ENCODE data around the gene HYAL4.
"Not testable (repeated sequence)": the region's sequence is repeated elsewhere in the genome, so short reads cannot be mapped to it uniquely, and the experiment has no call there.

Gene HYAL4

DNA sequence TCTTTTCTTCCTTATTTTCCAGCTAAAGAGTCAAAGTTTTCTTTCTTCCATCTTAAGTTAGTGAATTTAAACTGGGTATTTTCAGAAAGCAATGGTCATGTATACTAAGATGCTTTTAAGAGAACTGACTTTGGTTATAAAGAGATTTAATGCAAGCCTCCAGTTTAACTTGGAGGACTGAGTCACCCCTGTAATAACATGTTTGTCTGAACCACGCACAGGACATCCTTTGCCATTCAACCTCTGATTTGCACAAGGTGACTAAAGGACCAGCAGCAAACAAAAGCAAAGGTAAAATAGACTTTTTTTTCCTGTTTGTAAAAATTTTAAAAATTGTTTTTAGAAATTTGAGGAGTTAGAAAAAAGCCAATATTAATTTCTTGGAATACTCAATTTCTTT lies 2.9 kb downstream of the HYAL4 start:
- DNase-seq = no peak

DNA sequence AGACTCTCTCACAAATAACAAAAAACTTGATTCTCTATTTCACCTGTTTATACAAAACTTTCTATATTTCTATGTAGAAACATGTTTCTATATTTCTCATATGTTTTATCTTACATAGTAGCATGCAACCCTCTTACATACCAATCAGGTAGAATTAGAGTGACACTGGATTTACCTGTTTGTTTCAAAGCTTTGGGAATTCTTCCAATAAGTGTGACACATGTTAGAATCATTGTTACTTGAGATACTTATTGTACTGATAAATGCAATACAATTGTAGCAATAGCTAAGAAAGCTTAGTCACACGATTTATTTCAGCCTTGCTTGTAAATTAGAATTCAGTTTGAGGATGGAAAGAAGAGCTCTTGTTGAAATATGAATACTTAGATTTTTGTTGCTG lies 4.9 kb downstream of the HYAL4 start:
- DNase-seq = no peak

DNA sequence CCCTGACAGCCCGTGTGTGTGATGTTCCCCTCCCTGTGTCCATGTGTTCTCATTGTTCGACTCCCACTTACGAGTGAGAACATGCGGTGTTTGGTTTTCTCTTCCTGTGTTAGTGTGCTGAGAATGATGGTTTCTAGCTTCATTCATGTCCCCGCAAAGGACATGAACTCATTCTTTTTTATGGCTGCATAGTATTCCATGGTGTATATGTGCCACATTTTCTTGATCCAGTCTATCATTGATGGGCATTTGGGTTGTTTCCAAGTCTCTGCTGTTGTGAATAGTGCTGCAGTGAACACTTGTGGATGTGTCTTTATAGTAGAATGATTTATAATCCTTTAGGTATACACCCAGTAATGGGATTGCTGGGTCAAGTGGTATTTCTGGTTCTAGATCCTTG lies 6.4 kb downstream of the HYAL4 start:
- DNase-seq = not testable (repeated sequence)

DNA sequence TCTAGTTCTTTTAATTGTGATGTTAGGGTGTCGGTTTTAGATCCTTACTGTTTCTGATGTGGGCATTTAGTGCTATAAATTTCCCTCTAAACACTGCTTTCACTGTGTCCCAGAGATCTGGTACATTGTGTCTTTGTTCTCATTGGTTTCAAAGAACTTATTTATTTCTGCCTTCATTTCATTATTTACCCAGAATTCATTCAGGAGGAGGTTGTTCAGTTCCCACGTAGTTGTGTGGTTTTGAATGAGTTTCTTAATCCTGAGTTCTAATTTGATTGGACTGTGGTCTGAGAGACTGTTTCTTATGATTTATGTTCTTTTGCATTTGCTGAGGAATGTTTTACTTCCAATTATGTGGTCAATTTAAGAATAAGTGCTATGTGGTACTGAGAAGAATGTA lies 9.3 kb downstream of the HYAL4 start:
- DNase-seq = not testable (repeated sequence)

DNA sequence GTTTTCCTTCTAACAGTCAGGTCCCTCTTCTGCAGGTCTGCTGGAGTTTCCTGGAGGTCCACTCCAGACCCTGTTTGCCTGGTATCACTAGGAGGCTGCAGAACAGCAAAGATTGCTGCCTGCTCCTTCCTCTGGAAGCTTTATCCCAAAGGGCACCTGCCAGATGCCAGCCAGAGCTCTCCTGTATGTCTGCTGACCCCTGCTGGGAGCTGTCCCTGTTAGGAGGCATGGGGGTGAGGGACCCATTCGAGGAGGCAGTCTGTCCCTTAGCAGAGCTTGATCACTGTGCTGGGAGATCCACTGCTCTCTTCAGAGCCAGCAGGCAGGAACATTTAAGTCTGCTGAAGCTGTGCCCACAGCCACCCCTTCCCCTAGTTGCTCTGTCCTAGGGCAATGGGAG lies 11.5 kb downstream of the HYAL4 start:
- DNase-seq = not testable (repeated sequence)

DNA sequence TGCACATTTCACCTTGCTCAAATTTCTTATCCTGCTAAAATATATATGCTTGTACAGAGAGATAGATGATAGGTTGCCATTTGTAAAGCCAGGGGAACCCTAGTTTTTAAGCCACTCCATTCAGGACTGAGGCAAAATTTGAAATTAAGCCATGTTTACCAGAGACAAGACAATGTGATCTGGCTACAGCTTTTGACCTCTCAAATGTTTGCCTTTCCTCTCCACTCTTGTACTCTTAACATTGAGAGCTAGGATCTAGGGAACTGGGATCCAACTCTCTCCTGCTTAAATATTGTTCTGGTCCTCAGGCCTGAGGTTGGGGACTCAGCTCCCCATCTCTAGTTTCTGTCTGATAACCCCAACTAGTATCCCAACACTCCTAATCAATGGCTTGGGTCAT lies 15.9 kb downstream of the HYAL4 start:
- DNase-seq = no peak

DNA sequence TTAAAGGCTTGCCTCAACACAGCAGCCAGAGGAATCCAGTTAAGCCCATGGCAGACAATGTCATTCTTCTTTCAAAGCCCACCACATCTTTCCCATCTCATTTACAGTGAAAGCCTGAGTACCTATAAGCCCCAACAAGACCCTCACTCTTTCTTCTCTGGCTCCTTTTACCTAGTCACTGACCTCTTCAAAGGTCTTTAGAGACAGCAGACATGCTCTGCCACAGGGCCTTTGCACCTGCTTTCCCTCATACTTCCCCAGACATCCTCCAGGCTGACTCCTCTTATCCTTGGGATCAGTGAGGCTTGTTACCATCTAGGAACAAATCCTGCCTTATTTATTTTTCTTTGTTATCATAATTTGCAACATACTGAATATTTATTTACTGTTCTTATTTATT lies 17.8 kb downstream of the HYAL4 start:
- no peak for DNase-seq

DNA sequence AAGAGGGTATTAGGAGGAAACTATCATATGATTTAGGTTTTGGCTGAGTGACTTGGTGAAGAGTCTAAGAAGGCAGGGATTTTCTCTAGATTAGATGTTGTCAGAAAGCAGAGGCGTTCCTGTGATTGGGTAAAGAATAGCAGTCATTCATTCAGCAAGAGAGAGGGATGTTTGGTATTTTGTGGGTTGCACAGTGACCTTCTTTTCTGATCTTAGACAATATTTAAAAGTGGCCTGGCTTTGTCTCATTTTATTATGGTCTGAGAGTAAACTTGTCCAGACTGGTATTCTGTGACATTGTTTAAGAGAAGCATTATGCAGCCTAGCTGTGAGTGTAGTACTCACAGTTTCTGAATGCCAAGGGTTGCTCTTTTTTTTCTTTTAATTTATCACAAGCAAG lies 18.5 kb downstream of the HYAL4 start:
- no peak for DNase-seq

DNA sequence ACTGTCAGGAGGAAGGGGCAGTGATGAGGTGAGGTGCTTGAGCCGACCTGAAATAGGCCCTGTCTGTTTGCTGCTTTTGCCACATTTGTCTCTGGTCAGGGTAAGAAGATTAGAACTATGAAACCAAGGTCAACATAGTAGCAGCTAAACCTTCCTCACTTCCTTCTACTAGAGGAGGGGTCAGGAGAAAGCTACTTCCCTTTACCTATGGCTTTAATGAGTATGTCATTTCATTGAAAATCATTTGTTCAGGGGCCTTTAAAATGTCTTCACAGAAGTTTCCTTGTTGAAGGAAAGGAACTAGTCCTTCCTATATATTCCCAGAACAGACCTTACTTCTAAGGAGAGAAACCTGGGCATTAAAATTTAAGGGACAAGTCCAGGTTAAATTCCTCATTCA lies 19.0 kb downstream of the HYAL4 start:
- no peak for DNase-seq

DNA sequence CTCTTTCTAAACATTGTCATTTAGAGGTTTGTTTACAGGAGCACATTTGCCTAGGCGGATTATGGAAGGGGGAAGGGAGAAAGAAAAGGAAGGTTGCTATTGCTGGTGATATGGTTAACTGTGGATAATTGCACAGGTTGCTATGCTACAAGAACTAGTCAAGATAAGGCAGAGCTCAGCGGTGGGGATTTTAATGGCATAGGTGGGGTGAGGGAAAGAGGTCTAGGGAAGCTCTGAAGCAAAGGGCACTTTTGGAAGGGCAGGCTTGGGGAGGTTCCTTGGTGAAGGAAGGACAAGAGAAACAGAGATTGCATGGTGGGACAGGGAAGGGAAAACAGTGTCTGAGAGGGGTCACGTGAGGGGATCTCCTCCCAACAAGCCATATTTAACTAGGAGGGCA lies 19.5 kb downstream of the HYAL4 start:
- no peak for DNase-seq

DNA sequence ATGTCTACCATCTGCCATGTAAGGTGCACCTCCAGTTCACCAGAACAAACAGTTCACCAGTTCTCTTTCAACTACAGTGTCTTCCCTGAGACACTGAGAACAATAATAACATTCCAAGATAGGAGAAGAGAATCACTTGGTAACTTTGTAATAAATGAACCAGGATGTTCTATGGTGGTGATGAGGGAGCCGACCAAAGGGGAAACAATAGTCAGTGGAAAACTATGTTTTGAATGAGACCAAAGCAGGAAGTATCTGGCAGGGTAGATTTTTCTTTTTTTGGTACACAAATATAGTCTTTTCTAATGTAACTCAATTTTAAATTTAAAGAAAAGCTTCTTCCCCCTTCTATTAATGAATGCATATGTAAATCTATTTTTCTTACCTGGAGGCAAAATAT lies 20.0 kb downstream of the HYAL4 start:
- DNase-seq = no peak

DNA sequence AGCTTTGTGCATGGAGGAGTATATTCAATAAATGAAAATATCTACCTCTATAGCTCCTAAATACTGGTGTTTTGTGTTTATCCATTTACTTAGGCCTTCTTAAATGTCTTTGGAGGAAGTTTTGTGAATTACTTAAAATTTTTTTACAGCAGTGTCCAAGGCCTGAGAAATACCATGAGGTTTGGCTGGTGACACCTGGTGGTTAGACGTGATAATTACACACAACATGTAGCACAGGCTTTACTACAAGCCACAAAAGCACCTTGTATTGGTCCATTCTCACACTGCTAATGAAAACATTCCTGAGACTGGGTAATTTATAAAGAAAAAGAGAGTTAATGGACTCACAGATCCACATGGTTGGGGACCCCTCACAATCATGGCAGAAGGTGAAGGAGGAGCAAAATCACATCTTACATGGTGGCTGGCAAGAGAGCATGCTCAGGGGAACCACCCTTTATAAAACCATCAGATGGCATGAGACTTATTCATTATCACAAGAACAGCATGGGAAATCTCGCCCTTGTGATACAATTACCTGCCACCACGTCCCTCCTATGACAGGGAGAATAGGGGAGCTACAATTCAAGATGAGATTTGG lies 20.6 kb downstream of the HYAL4 start:
- peak; percentile 38 for DNase-seq

DNA sequence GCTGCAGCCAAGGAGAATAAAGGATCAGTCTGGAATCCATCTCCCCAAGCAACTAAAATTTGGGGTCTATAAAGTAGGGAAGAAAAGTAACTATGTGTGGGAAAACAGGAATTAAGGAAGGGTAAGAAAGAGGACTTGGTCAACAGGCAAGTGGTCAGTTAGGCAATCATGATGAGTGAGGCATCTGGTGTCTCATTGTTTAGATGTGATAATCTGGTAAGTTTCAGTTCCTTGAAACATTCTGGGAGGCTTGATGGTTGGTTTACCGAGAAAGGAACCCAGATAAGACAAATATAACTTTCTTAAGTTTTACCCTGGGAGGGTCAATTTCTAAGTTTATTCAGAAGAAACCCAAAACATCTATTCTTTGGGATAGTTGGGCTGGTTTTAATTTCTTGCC lies 22.3 kb downstream of the HYAL4 start:
- DNase-seq = no peak

DNA sequence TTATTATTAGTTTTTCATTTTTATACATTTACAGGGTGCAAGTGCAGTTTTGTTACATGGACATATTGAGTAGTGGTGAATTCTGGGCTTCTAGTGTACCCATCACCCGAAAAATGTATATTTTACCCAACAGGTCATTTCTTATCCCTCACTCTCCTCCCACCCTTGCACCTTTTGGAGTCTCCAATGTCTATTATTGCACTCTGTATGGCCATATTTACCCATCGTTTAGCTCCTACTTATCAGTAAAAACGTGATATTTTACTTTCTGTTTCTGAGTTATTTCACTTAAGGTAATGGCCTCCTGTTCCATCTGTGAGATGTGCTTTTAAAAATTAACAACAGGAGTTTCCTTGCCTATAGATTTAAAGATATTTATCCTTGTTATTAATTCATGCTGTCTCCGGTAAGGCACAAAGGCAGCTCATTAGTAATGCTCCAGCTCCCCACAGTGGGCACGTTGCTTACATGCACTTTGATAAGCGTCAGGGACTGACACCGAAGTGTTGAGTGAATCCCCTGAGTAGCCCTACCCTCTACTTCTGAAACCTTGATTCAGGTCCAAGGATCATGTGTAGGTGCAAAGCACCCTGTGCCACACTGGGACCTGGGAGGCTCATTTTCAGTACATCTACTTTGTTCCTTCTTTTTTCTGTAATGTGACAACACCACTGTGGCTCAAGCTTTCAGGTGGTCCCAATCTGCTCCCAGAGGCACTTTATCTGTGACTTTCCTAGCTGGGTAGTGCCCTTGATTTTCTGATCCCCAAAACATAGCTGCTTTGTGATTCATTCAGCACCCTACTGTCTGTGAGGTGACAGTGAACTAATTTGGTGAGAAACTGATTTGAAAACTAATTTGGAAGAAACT lies 27.3 kb downstream of the HYAL4 start:
- DNase-seq = peak; percentile 6

DNA sequence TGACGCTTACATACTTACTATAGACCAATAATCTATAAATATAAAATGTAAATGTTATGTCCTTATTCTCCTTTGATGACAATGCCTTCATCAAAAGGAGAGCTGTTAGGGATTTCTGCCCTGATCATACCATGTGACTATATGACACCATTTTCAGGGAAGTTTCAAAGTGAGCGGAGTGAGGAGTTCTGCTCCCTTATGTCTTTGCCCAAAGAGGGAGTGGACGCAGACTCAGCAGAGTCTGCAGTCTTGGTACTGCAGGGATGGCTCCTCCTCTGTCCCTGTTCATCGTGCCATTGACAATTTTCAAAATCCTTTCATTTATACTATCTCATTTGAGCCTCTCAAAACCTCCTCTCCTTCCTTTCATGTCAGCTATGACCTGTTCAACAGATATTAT lies 27.9 kb downstream of the HYAL4 start:
- DNase-seq = no peak

DNA sequence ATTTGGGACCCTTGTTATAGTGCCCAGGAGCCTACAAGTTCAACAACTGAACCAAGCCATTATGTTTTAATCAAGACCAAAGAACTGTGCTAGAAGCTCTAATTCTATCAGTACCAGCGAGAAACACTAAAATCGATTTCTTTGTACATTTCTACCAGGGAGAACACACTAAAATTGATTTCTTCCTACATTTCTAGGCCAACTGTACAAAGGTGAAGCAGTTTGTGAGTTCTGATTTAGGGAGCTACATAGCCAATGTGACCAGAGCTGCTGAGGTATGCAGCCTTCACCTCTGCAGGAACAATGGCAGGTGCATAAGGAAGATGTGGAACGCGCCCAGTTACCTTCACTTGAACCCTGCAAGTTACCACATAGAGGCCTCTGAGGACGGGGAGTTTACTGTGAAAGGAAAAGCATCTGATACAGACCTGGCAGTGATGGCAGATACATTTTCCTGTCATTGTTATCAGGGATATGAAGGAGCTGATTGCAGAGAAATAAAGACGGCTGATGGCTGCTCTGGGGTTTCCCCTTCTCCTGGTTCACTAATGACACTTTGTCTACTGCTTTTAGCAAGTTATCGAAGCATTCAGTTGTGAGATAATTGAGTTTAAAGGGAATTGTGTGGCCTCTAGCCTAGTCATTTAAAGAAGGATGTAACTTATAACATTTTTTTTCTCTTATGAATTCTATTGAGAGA lies 31.7 kb downstream of the HYAL4 start:
- no peak for DNase-seq

DNA sequence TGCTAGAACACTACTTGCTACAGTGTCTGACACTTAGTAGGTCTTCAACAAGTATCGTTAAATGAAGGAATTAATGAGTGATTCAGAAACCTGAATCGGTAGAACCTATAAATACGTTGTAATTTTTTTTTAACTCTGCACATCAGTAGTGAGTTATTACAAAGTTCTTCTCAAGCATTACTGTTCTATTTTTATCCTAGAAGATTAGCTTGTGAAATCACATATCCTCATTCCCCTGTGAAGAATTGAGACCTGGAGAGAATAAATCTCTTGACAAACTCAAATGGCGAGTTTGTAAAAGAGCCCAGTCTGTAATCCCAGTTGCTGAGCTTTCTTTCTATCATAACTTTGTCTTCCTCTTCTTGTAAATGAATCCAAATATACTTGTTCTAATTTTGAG lies 34.7 kb downstream of the HYAL4 start:
- no peak for DNase-seq

DNA sequence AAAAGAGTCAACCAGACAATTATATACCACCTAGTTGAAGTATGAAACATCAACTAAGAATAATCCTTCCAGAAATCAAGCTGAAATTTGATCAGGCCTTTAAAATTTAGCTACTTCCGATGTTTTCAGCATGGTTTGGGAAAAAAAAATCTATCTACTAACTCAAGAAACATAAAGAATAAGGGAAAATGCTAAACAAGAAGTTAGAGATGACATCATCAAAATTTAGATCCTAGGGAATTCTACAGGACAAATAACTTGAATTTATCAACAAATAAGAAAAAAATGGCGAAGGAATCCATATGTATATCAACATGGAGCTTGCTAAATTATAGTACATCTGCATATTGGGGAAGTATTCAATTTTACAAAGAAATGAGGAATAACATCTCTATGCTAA lies 36.3 kb downstream of the HYAL4 start:
- DNase-seq = no peak

DNA sequence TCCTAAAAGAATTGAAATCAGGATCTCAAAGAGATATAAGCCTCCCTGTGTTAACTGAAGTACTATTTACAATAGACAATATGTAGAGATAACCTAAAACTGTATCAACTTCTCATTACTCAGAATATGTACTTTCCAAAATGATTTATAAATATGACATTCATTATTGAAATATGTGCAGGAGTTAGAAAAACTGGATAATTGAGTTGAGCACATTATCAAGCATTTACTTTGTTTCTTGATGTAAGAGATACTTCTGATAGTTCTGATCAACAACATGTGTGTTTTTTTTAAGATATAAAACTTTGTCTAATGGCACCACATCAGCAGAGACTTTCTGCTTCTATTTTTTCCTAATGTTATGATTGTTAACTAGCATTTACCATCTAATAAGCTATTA lies 38.2 kb downstream of the HYAL4 start:
- no peak for DNase-seq

DNA sequence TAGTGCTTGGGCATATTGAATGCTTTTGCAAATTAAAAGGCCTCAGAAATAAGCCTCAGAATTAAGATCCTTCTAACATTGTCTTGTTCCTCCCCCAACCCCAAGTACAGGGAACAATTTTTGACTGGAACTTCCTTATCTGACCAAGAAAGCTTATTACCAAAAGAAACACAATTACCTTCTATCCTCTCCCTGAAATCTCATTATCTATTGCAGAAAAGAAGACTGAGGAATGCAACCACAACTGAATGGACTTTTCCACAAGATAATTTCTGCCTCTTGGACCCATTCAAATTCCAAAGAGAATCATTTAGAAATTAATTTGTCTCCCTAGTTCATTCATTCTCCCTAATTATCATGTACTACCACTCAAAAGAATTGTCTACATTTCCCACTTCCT lies 43.2 kb downstream of the HYAL4 start:
- DNase-seq = no peak

DNA sequence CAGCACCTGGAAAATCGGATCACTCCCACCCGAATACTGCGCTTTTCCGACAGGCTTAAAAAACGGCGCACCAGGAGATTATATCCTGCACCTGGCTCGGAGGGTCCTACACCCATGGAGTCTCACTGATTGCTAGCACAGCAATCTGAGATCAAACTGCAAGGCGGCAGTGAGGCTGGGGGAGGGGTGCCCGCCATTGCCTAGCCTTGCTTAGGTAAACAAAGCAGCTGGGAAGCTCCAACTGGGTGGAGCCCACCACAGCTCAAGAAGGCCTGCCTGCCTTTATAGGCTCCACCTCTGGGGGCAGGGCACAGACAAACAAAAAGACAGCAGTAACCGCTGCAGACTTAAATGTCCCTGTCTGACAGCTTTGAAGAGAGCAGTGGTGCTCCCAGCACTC lies 49.8 kb downstream of the HYAL4 start:
- not testable (repeated sequence) for DNase-seq

DNA sequence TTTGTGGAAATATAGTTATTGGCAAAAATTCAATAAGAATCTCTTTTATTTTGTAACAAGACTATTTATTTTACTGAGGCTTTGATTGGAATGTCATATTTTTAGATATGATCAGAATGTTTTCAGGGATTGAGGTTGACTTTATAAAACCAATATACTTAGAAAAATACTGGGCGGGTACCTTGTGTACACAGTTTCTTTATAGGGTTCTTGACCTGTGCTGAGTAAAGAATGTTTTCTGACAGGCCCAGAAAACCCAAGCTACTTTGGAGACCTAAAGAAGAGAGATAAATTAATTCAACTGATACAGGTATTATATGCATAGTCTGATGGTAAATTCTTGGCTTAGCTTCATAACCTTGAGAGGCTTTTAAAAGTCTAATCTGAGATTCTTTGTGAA lies 56.1 kb downstream of the HYAL4 start:
- no peak for DNase-seq

DNA sequence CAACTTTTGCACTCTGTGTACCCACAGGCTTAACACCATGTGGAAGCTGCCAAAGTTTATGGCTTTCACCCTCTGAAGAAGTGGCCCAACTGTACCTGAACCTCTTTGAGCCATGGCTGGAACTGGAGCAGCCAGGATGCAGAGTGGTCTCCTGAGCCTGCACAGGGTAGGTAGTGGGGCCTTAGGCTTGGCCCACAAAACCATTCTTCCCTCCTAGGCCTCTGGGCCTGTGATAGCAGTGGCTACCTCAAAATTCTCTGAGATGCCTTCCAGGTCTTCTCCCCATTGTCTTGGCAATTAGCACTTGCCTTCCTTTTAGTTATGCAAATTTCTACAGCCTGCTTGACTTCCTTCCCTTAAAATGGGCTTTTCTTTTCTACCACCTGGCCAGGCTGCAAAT lies 60.7 kb downstream of the HYAL4 start:
- no peak for DNase-seq

DNA sequence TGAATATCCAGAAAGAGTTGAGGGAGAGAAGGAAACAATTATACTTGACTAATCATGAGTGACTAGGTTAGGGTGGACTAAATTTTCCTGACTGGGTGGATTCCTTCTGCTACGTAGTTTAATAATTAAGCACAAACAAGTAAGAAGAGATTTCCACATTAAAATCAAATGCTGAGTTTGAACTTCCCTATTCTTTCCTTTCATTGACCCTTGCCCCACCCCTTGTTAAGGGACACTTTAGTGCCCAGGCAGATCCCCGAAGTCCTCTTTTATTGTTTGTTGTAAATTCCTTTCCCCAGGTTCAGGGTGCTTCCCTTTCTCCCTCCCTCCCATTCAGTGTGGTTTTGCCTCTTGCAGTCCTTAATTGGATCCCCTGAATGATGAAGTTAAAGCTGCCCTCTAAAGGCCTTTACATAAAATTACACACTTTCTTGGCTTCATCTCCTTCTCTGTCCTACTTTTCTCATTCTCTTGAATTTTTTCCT lies 71.3 kb downstream of the HYAL4 start:
- DNase-seq = no peak
